Measurements from ENCODE around the gene ZMAT5. TPM values are rescaled to one million over a fixed set of nuclear protein-coding genes. Genes with fewer than 3 reads are reported as not detected.

Gene ZMAT5
- total RNA-seq, 1 experiment from 2014 or later, result 13.4 TPM

- ChIA-PET CTCF (interaction anchor here (0.8 to 1.2 kb wide), 2 partner anchors 23 to 280 kb away, joined by 3 read pairs; no protein-coding TSS in a partner anchor), POLR2A (no interaction called here)
These were observed 42.0 kb downstream of the ZMAT5 start for GRCh38 chr22:29724843-29725242.

More at GRCh38 chr22:29724843-29725242, 42.0 kb downstream of the ZMAT5 start:
- H3K27me3 Mint-ChIP-seq (ENCODE audit: low read depth), result peaks cover 26% of the 10 kb centered on the region
- TF ChIP-seq KAT7 (CRISPR knock-in tag; IDR thresholded peaks at IDR 0.05; ENCODE audit: borderline replicate concordance) (no peak), ESRRA (CRISPR knock-in tag; IDR thresholded peaks at IDR 0.05; ENCODE audit: borderline replicate concordance) (no peak), CREM (CRISPR knock-in tag; IDR thresholded peaks at IDR 0.05) (no peak), SMAD3 (CRISPR knock-in tag; IDR thresholded peaks at IDR 0.05; ENCODE audit: borderline replicate concordance) (no peak), JUN (CRISPR knock-in tag; IDR thresholded peaks at IDR 0.05) (no peak), SP1 (CRISPR knock-in tag; conservative IDR thresholded peaks at IDR 0.05) (no peak), MYBL2 (CRISPR knock-in tag; IDR thresholded peaks at IDR 0.05) (no peak), PRRX2 (CRISPR knock-in tag; IDR thresholded peaks at IDR 0.05) (no peak), RELA (CRISPR knock-in tag; IDR thresholded peaks at IDR 0.05; ENCODE audit: borderline replicate concordance) (no peak), FOXP1 (CRISPR knock-in tag; IDR thresholded peaks at IDR 0.05; ENCODE audit: borderline replicate concordance) (no peak), PRDM15 (CRISPR knock-in tag; IDR thresholded peaks at IDR 0.05) (no peak), RORB (CRISPR knock-in tag; IDR thresholded peaks at IDR 0.05) (no peak), ZNF219 (CRISPR knock-in tag; IDR thresholded peaks at IDR 0.05; ENCODE audit: borderline replicate concordance) (no peak)
- TF ChIP-seq, protein P1, sequence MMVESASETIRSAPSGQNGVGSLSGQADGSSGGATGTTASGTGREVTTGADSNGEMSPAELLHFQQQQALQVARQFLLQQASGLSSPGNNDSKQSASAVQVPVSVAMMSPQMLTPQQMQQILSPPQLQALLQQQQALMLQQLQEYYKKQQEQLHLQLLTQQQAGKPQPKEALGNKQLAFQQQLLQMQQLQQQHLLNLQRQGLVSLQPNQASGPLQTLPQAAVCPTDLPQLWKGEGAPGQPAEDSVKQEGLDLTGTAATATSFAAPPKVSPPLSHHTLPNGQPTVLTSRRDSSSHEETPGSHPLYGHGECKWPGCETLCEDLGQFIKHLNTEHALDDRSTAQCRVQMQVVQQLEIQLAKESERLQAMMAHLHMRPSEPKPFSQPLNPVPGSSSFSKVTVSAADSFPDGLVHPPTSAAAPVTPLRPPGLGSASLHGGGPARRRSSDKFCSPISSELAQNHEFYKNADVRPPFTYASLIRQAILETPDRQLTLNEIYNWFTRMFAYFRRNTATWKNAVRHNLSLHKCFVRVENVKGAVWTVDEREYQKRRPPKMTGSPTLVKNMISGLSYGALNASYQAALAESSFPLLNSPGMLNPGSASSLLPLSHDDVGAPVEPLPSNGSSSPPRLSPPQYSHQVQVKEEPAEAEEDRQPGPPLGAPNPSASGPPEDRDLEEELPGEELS (CRISPR knock-in tag; IDR thresholded peaks at IDR 0.05), result no peak
- TF ChIP-seq, protein P2, sequence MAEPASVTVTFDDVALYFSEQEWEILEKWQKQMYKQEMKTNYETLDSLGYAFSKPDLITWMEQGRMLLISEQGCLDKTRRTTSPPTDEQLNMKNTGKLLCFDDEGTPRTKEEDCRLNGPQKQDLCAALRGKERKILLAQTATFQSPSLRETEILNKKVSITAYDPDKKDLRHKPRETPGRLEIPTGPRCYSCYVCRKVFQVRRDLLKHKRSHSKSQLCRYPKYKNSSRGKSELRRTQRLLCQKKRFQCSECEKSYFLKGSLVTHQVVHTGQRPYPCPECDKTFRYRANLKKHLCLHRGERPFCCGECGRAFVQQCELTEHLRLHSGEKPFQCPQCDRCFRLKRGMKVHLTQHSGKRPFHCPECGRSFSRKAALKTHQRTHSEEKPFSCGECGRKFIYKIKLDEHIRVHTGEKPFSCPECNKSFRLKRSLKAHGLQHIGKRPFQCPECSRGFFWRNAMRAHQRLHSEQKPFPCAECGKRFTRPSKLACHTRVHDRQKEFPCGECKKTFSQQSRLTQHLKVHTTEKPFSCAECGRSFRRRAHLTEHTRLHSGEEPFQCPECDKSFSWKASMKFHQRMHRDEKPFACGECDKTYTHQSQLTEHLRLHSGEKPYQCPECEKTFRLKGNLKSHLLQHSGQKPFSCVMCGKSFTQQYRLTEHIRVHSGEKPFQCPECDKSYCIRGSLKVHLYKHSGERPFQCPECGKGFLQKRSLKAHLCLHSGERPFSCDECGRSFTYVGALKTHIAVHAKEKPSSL (CRISPR knock-in tag; conservative IDR thresholded peaks at IDR 0.05), result no peak
- TF ChIP-seq, protein P3, sequence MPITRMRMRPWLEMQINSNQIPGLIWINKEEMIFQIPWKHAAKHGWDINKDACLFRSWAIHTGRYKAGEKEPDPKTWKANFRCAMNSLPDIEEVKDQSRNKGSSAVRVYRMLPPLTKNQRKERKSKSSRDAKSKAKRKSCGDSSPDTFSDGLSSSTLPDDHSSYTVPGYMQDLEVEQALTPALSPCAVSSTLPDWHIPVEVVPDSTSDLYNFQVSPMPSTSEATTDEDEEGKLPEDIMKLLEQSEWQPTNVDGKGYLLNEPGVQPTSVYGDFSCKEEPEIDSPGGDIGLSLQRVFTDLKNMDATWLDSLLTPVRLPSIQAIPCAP (CRISPR knock-in tag; IDR thresholded peaks at IDR 0.05), result no peak
- TF ChIP-seq, protein P4, sequence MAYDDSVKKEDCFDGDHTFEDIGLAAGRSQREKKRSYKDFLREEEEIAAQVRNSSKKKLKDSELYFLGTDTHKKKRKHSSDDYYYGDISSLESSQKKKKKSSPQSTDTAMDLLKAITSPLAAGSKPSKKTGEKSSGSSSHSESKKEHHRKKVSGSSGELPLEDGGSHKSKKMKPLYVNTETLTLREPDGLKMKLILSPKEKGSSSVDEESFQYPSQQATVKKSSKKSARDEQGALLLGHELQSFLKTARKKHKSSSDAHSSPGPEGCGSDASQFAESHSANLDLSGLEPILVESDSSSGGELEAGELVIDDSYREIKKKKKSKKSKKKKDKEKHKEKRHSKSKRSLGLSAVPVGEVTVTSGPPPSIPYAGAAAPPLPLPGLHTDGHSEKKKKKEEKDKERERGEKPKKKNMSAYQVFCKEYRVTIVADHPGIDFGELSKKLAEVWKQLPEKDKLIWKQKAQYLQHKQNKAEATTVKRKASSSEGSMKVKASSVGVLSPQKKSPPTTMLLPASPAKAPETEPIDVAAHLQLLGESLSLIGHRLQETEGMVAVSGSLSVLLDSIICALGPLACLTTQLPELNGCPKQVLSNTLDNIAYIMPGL (CRISPR knock-in tag; IDR thresholded peaks at IDR 0.05), result no peak
- TF ChIP-seq, protein P5, sequence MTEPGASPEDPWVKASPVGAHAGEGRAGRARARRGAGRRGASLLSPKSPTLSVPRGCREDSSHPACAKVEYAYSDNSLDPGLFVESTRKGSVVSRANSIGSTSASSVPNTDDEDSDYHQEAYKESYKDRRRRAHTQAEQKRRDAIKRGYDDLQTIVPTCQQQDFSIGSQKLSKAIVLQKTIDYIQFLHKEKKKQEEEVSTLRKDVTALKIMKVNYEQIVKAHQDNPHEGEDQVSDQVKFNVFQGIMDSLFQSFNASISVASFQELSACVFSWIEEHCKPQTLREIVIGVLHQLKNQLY (CRISPR knock-in tag; IDR thresholded peaks at IDR 0.05), result no peak
- TF ChIP-seq, protein P6, sequence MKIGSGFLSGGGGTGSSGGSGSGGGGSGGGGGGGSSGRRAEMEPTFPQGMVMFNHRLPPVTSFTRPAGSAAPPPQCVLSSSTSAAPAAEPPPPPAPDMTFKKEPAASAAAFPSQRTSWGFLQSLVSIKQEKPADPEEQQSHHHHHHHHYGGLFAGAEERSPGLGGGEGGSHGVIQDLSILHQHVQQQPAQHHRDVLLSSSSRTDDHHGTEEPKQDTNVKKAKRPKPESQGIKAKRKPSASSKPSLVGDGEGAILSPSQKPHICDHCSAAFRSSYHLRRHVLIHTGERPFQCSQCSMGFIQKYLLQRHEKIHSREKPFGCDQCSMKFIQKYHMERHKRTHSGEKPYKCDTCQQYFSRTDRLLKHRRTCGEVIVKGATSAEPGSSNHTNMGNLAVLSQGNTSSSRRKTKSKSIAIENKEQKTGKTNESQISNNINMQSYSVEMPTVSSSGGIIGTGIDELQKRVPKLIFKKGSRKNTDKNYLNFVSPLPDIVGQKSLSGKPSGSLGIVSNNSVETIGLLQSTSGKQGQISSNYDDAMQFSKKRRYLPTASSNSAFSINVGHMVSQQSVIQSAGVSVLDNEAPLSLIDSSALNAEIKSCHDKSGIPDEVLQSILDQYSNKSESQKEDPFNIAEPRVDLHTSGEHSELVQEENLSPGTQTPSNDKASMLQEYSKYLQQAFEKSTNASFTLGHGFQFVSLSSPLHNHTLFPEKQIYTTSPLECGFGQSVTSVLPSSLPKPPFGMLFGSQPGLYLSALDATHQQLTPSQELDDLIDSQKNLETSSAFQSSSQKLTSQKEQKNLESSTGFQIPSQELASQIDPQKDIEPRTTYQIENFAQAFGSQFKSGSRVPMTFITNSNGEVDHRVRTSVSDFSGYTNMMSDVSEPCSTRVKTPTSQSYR (CRISPR knock-in tag; IDR thresholded peaks at IDR 0.05), result no peak
- H3K4me1 Mint-ChIP-seq, result no peaks in the 10 kb centered on the region
- H3K36me3 Mint-ChIP-seq, result no peaks in the 10 kb centered on the region
- no peak for DNase-seq (ENCODE audit: low spot score)
- H3K27ac Mint-ChIP-seq, result no peak overlapping the region
- H3K9me3 Mint-ChIP-seq, result no peaks in the 10 kb centered on the region
- no peak for ATAC-seq
- H3K4me3 Mint-ChIP-seq, result no peak overlapping the region

Data from WTC11 (cell line).